IMR-90 (cell line): ENCODE data around the gene MAML2. TPM values are rescaled to one million over a fixed set of nuclear protein-coding genes. Genes with fewer than 3 reads are reported as not detected.
A peak's percentile ranks its signal among the peaks of the same experiment; 100 is the strongest.

Source experiments
- ATAC-seq: fragments of 200-7000 bp; cut with Tn5 transposase; 2 replicates; pipeline ENCODE4 v1.9.1; 2020; ENCODE audit warnings: low read depth, mild to moderate bottlenecking, moderate library complexity
- BruUV-seq: library from RNA; stranded (reverse); fragments of 400-500 nt; replicated peaks from 2 replicates; lab custom pipeline; 2021; lab: Mats Ljungman, UMichigan
- CTCF ChIA-PET: fragments of 300-600 bp; formaldehyde crosslinking; extraction: SDS; loops from one replicate; lab custom pipeline; 2021; ENCODE audit warnings: antibody characterized with exemption; lab: Yijun Ruan, JAX
- POLR2A ChIA-PET: fragments of 300-600 bp; sonication (Branson Sonifier 250); formaldehyde crosslinking; loops from one replicate; lab custom pipeline; 2022; ENCODE audit warnings: antibody characterized with exemption; ENCODE audit not compliant: unreplicated experiment; lab: Charles Lee
- DNase-seq: peaks from one replicate; pipeline ENCODE4 v3.0.0; 2013
- H2AFZ ChIP-seq: replicated peaks from 2 replicates; pipeline ENCODE3; 2013; ENCODE audit warnings: low read length, mild to moderate bottlenecking; ENCODE audit not compliant: poor library complexity
- H2AK5ac ChIP-seq: 2 replicates; pipeline ENCODE4 v1.6.1; 2013; ENCODE audit warnings: low read depth, low read length, inconsistent platforms
- H2AK9ac ChIP-seq: replicated peaks from 2 replicates; pipeline ENCODE3; 2013; ENCODE audit warnings: mild to moderate bottlenecking, low read depth, low read length, moderate library complexity; ENCODE audit not compliant: poor library complexity
- H2BK120ac ChIP-seq: 2 replicates; pipeline ENCODE4 v1.6.1; 2013; ENCODE audit warnings: low read depth, low read length, inconsistent platforms
- H2BK15ac ChIP-seq: 3 replicates; pipeline ENCODE4 v1.6.1; 2013; ENCODE audit warnings: low read depth, low read length, inconsistent platforms
- H2BK20ac ChIP-seq: 2 replicates; pipeline ENCODE4 v1.6.1; 2013; ENCODE audit warnings: low read depth, mild to moderate bottlenecking, inconsistent platforms, low read length, moderate library complexity
- H2BK5ac ChIP-seq: 2 replicates; pipeline ENCODE4 v1.6.1; 2013; ENCODE audit warnings: mild to moderate bottlenecking, low read depth, low read length, inconsistent platforms; ENCODE audit not compliant: poor library complexity, severe bottlenecking
- H3K14ac ChIP-seq: replicated peaks from 2 replicates; pipeline ENCODE4 v1.6.1; 2013; ENCODE audit warnings: low read depth, low read length, inconsistent platforms
- H3K18ac ChIP-seq: 2 replicates; pipeline ENCODE4 v1.6.1; 2013; ENCODE audit warnings: low read depth, low read length, control low read depth
- H3K23ac ChIP-seq: 2 replicates; pipeline ENCODE4 v1.6.1; 2013; ENCODE audit warnings: low read depth, low read length, inconsistent platforms
- H3K27ac ChIP-seq: 2 replicates; pipeline ENCODE4 v1.5.1; 2013; ENCODE audit warnings: mild to moderate bottlenecking, control low read depth, low read length; ENCODE audit not compliant: insufficient read depth
- H3K27me3 ChIP-seq: 2 replicates; pipeline ENCODE4 v1.6.1; 2013; ENCODE audit warnings: low read length; ENCODE audit not compliant: control insufficient read depth, insufficient read depth
- H3K36me3 ChIP-seq: 2 replicates; pipeline ENCODE4 v1.6.1; 2013; ENCODE audit warnings: low read length, mixed read lengths; ENCODE audit not compliant: control insufficient read depth, insufficient read depth
- H3K4ac ChIP-seq: 2 replicates; pipeline ENCODE4 v1.6.1; 2013; ENCODE audit warnings: low read depth, low read length, inconsistent platforms
- H3K4me1 ChIP-seq: 2 replicates; pipeline ENCODE4 v1.6.1; 2013; ENCODE audit warnings: low read length, mixed read lengths; ENCODE audit not compliant: control insufficient read depth, insufficient read depth
- H3K4me2 ChIP-seq: 2 replicates; pipeline ENCODE4 v1.6.1; 2013; ENCODE audit warnings: low read depth, mild to moderate bottlenecking, control low read depth, low read length, moderate library complexity
- H3K4me3 ChIP-seq: 2 replicates; pipeline ENCODE4 v1.5.1; 2013; ENCODE audit warnings: low read depth, mild to moderate bottlenecking, control low read depth, low read length, moderate library complexity; ENCODE audit not compliant: insufficient read depth
- H3K56ac ChIP-seq: 2 replicates; pipeline ENCODE4 v1.6.1; 2013; ENCODE audit warnings: low read length, inconsistent platforms; ENCODE audit not compliant: insufficient read depth; ENCODE audit errors: extremely low read depth
- H3K79me1 ChIP-seq, 2 experiments: 2 replicates each; pipeline ENCODE4 v1.6.1; 2013; ENCODE audit warnings: low read length in 2 of 2, inconsistent platforms in 1 of 2, low read depth in 1 of 2
- H3K9ac ChIP-seq: 2 replicates; pipeline ENCODE4 v1.6.1; 2013; ENCODE audit warnings: low read depth, low read length, control low read depth
- H3K9me1 ChIP-seq: 2 replicates; pipeline ENCODE4 v1.6.1; 2013; ENCODE audit warnings: low read length, inconsistent platforms; ENCODE audit not compliant: insufficient read depth
- H3K9me3 ChIP-seq: 2 replicates; pipeline ENCODE4 v1.6.1; 2013; ENCODE audit warnings: low read length; ENCODE audit not compliant: control insufficient read depth, insufficient read depth
- H4K20me1 ChIP-seq: 2 replicates; pipeline ENCODE4 v1.6.1; 2013; ENCODE audit warnings: low read length, inconsistent platforms; ENCODE audit not compliant: insufficient read depth
- H4K5ac ChIP-seq: 2 replicates; pipeline ENCODE4 v1.6.1; 2013; ENCODE audit warnings: mild to moderate bottlenecking, low read depth, low read length, control low read depth
- H4K8ac ChIP-seq, 2 experiments: 2 replicates each; pipeline ENCODE4 v1.6.1; 2013; ENCODE audit warnings: low read depth in 2 of 2, low read length in 2 of 2, control low read depth in 1 of 2, inconsistent platforms in 1 of 2
- H4K91ac ChIP-seq: 2 replicates; pipeline ENCODE4 v1.6.1; 2013; ENCODE audit warnings: low read depth, low read length, inconsistent platforms; ENCODE audit not compliant: insufficient read depth
- BHLHE40 ChIP-seq: fragments of 150-350 bp; IDR thresholded peaks from 2 replicates; pipeline ENCODE4 v1.6.1; 2016; ENCODE audit warnings: mild to moderate bottlenecking, low read depth, low read length
- CEBPB ChIP-seq: IDR thresholded peaks from 2 replicates; pipeline ENCODE4 v1.6.1; 2012; ENCODE audit warnings: low read depth, low read length, improper control_type of control experiment
- CHD1 ChIP-seq: IDR thresholded peaks from 2 replicates; pipeline ENCODE4 v1.6.1; 2012; ENCODE audit warnings: low read depth, low read length, improper control_type of control experiment
- CTCF ChIP-seq: conservative IDR thresholded peaks from 2 replicates; pipeline ENCODE4 v1.5.1; 2012; ENCODE audit warnings: mild to moderate bottlenecking, low read depth, low read length, improper control_type of control experiment
- FOS ChIP-seq: fragments of 150-350 bp; IDR thresholded peaks from 2 replicates; pipeline ENCODE4 v1.6.1; 2016; ENCODE audit warnings: low read depth, low read length
- MAFK ChIP-seq: IDR thresholded peaks from 2 replicates; pipeline ENCODE4 v1.6.1; 2012; ENCODE audit warnings: low read depth, low read length, improper control_type of control experiment
- MAZ ChIP-seq: IDR thresholded peaks from 2 replicates; pipeline ENCODE4 v1.6.1; 2012; ENCODE audit warnings: low read depth, mild to moderate bottlenecking, low read length, improper control_type of control experiment, moderate library complexity, borderline replicate concordance
- MXI1 ChIP-seq: IDR thresholded peaks from 2 replicates; pipeline ENCODE4 v1.6.1; 2012; ENCODE audit warnings: low read depth, mild to moderate bottlenecking, low read length, moderate library complexity, borderline replicate concordance
- NFE2L2 ChIP-seq: fragments of 150-350 bp; IDR thresholded peaks from 2 replicates; pipeline ENCODE4 v1.6.1; 2016; ENCODE audit warnings: low read depth, mild to moderate bottlenecking, low read length
- POLR2A ChIP-seq: IDR thresholded peaks from 2 replicates; pipeline ENCODE4 v1.6.1; 2012; ENCODE audit warnings: mild to moderate bottlenecking, low read depth, low read length
- RAD21 ChIP-seq: IDR thresholded peaks from 2 replicates; pipeline ENCODE4 v1.6.1; 2012; ENCODE audit warnings: low read length, improper control_type of control experiment
- RCOR1 ChIP-seq: IDR thresholded peaks from 2 replicates; pipeline ENCODE4 v1.6.1; 2012; ENCODE audit warnings: mild to moderate bottlenecking, low read length, improper control_type of control experiment; ENCODE audit not compliant: insufficient replicate concordance
- RFX5 ChIP-seq: IDR thresholded peaks from 2 replicates; pipeline ENCODE4 v1.8.0; 2012; ENCODE audit warnings: low read depth, mild to moderate bottlenecking, low read length, moderate library complexity
- SMC3 ChIP-seq: fragments of 150-350 bp; IDR thresholded peaks from 2 replicates; pipeline ENCODE4 v1.6.1; 2016; ENCODE audit warnings: low read depth, mild to moderate bottlenecking, antibody characterized with exemption, low read length, moderate library complexity
- USF2 ChIP-seq: fragments of 150-350 bp; IDR thresholded peaks from 2 replicates; pipeline ENCODE4 v1.6.1; 2017; ENCODE audit warnings: mild to moderate bottlenecking, antibody characterized with exemption, low read length, low read depth
- WGBS, 2 experiments: methylation state at CpG; one replicate each; pipeline versions ENCODE4 v1.1.5 to v1.1.7; 2013; ENCODE audit warnings: missing lambda C conversion rate in 2 of 2; ENCODE audit not compliant: insufficient read length in 1 of 2; ENCODE audit errors: extremely low coverage in 2 of 2; 5-methylcytosine and 5-hydroxymethylcytosine counted together
- dilution Hi-C: fragments of 300-500 bp; cut with HindIII; formaldehyde crosslinking; loops from one replicate; pipeline ENCODE4 v1.14.3; 2018; ENCODE audit warnings: low sequenced_read_pairs; ENCODE audit not compliant: unreplicated experiment
- in situ Hi-C: fragments of 300-500 bp; cut with MboI; formaldehyde crosslinking; loops from 3 replicates; pipeline ENCODE4 v1.14.3; 2019; ENCODE audit warnings: low sequenced_read_pairs, inconsistent platforms, mixed read lengths
- intact Hi-C: fragments of 100-400 bp; cut with micrococcal nuclease; formaldehyde crosslinking; loops from 2 replicates; pipeline ENCODE4 v1.10.0; 2022
- polyA plus RNA-seq, 3 experiments: library from polyadenylated mRNA; depleted of rRNA; stranded (reverse); fragments of >200 nt; gene quantifications; 2 replicates each; pipeline ENCODE4 v1.2.3, GENCODE V29; 2012; ENCODE audit warnings: low replicate concordance in 1 of 3
- total RNA-seq: library from RNA; depleted of rRNA; stranded (reverse); fragments of >200 nt; gene quantifications from 2 replicates; pipeline ENCODE4 v1.2.3, GENCODE V29; 2012

Gene MAML2
- total and polyA plus RNA-seq, 2 of the 4 experiments (the other 2 are of a cell fraction) = 15.0 to 19.5 TPM

DNA sequence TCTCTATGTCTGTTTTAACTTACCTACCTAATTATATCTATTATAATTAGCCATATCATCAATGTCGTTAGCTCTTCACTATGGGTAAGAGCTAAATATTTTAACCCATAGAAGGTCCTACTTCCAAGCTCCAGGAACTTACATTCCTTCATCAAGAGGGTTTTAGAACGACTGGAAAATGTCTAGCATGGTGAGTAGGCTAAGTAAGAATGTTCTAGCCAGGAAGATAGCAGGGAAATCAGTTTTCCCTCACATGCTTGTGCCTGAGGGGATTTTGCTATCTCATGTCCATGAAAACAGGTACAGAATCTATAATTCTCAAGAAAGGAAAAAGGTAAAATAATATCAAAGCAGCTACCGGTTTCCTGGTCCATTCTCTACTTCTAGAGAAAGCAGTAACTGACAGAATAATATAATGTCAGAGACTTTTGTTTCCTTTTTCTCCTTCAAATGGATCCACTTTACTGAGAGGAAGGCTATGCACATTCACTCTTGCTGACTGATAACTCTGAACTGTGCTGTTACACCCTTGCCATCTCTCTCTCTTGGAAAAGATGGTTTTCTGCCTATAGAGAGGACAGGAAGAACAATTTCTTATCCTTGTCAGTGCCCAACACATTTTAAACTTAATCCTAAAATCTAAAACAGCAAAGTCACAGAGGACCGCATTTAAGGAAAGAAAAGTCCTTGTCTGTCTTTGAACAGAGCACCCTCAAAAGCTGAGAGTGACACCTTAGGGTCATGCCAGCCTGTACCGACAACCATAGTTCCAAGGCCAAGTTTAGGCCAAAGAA is 67.0 kb downstream of the MAML2 start:
- no peak overlapping the region for H3K4me2 ChIP-seq
- 90% methylated on average over 1 of the region's 5 CpGs; no CpG with 5 or more reads in 1 of the 2 experiments for WGBS, 2 experiments
- intact Hi-C loops = no loop called here
- H3K18ac ChIP-seq = peak overlapping the region; percentile 70; the same call in 1 of the 2 replicates
- H3K23ac ChIP-seq = peak overlapping the region; percentile 24; the same call in 1 of the 2 replicates
- H3K9ac ChIP-seq = no peak overlapping the region
- H3K4ac ChIP-seq = 0 out of 2 replicates have a peak overlapping the region, but pooled peaks have one; percentile 14
- peak overlapping the region; percentile 83; the same call in 1 of the 2 replicates for H4K5ac ChIP-seq
- H4K8ac ChIP-seq = peak overlapping the region in 1 of 2 experiments; percentile 45; a peak in 1 of 4 replicates
- H2BK20ac ChIP-seq = no peak overlapping the region
- POLR2A ChIA-PET = interaction anchor here (0.6 kb wide), 2 partner anchors 61 to 188 kb away, joined by 6 read pairs; no protein-coding TSS in a partner anchor
- ATAC-seq = peak; percentile 59; the same call in 1 of the 2 replicates
- peaks cover 14 to 62% of the 10 kb centered on the region in 2 experiments for H3K79me1 ChIP-seq
- H2AK9ac ChIP-seq = no peak overlapping the region
- no peak overlapping the region for H2AFZ ChIP-seq
- CTCF ChIA-PET = interaction anchor here (0.6 kb wide), 2 partner anchors 117 to 1732 kb away, joined by 3 read pairs; no protein-coding TSS in a partner anchor
- peaks cover 13% of the 10 kb centered on the region for H3K9me1 ChIP-seq
- H3K4me1 ChIP-seq = peaks cover 17% of the 10 kb centered on the region
- no peak overlapping the region for H3K27ac ChIP-seq
- no peak overlapping the region; the same call in 2 of the 3 replicates for H2BK15ac ChIP-seq
- dilution Hi-C loops = no loop called here
- H4K91ac ChIP-seq = no peak overlapping the region
- H3K56ac ChIP-seq = no peak overlapping the region
- peak; percentile 59 for DNase-seq
- peaks cover 8% of the 10 kb centered on the region for H4K20me1 ChIP-seq
- in situ Hi-C loops = no loop called here
- H3K27me3 ChIP-seq = no peaks in the 10 kb centered on the region
- H2BK120ac ChIP-seq = peak overlapping the region; percentile 13; the same call in 1 of the 2 replicates
- H3K36me3 ChIP-seq = no peaks in the 10 kb centered on the region
- no peak overlapping the region for H2AK5ac ChIP-seq
- no TSS peak for BruUV-seq
- H3K9me3 ChIP-seq = no peaks in the 10 kb centered on the region
- H2BK5ac ChIP-seq = peak overlapping the region; percentile 67
- H3K4me3 ChIP-seq = no peak overlapping the region
- peak overlapping the region; percentile 65; the same call in 1 of the 2 replicates for H3K14ac ChIP-seq
- no peak for TF ChIP-seq NFE2L2
- TF ChIP-seq USF2 = no peak
- TF ChIP-seq RFX5 = no peak
- TF ChIP-seq MAZ = no peak
- no peak for TF ChIP-seq RAD21
- no peak for TF ChIP-seq CEBPB
- TF ChIP-seq BHLHE40 = no peak
- no peak for TF ChIP-seq CTCF
- no peak for TF ChIP-seq SMC3
- no peak for TF ChIP-seq FOS
- TF ChIP-seq POLR2A = no peak
- no peak for TF ChIP-seq RCOR1
- TF ChIP-seq CHD1 = no peak
- no peak for TF ChIP-seq MXI1
- no peak for TF ChIP-seq MAFK
